ENCODE measurements around the gene COG5. TPM values are rescaled to one million over a fixed set of nuclear protein-coding genes. Genes with fewer than 3 reads are reported as not detected.

COG5 gene
- polyA plus RNA-seq, 1 of the 3 experiments (the other 2 are of a cell fraction): 21.2 TPM

GRCh38 chr7:107439025-107439424, 124.7 kb downstream of the COG5 start:
- Histone ChIP-seq H4K20me1 (ENCODE audit: insufficient read depth) (no peaks in the 10 kb centered on the region), H3K4me3 (ENCODE audit: low read depth in 2 of 2, low read length in 1 of 2) (no peak overlapping the region), H3K4me2 (no peak overlapping the region), H3F3A (replicated peaks; ENCODE audit: insufficient read depth) (peaks cover 4% of the 10 kb centered on the region), H3K9me3 (no peaks in the 10 kb centered on the region), H3K36me3 (replicated peaks in 1 of 2; ENCODE audit: control insufficient read depth in 1 of 2, insufficient read depth in 2 of 2, low read length in 1 of 2) (peaks cover 0 to 6% of the 10 kb centered on the region in 2 experiments), H2AFZ (ENCODE audit: low read depth) (no peak overlapping the region), H3K9ac (no peak overlapping the region), H3K27me3 (ENCODE audit: insufficient read depth) (no peaks in the 10 kb centered on the region), H3K79me2 (ENCODE audit: insufficient read depth) (no peaks in the 10 kb centered on the region), H3K27ac (ENCODE audit: low read depth in 2 of 2, low read length in 1 of 2) (no peak overlapping the region), H3K9me2 (no peaks in the 10 kb centered on the region), H3K4me1 (ENCODE audit: control insufficient read depth in 1 of 2, insufficient read depth in 2 of 2, low read depth in 1 of 2, low read length in 1 of 2) (no peaks in the 10 kb centered on the region)
- no peak for TF ChIP-seq GABPA (IDR thresholded peaks at IDR 0.05; ENCODE audit: low read depth)
- TF ChIP-seq RFX5 (IDR thresholded peaks at IDR 0.05; ENCODE audit: low read length): no peak
- no peak for TF ChIP-seq REST (IDR thresholded peaks at IDR 0.05; ENCODE audit: low read depth, low read length)
- no peak for TF ChIP-seq NFIC (IDR thresholded peaks at IDR 0.05; ENCODE audit: borderline replicate concordance)
- ChIA-PET CTCF (no interaction called here), POLR2A (no interaction called here)
- whole genome bisulfite sequencing (ENCODE audit: low lambda C conversion rate): 97% methylated on average over 5 of the region's 5 CpGs
- no peak for DNase-seq

- WGBS (ENCODE audit: low lambda C conversion rate): 74% methylated on average over 1 of the region's 1 CpG
Measured at GRCh38 chr7:107435749-107436148, 128.0 kb downstream of the COG5 start.

More at GRCh38 chr7:107435749-107436148, 128.0 kb downstream of the COG5 start:
- peaks cover 0 to 10% of the 10 kb centered on the region in 2 experiments for H3K36me3 ChIP-seq (replicated peaks in 1 of 2; ENCODE audit: control insufficient read depth in 1 of 2, insufficient read depth in 2 of 2, low read length in 1 of 2)
- ChIA-PET CTCF (no interaction called here), POLR2A (no interaction called here)
- H3K9me2 ChIP-seq: no peaks in the 10 kb centered on the region
- no peaks in the 10 kb centered on the region for H3K4me1 ChIP-seq (ENCODE audit: control insufficient read depth in 1 of 2, insufficient read depth in 2 of 2, low read depth in 1 of 2, low read length in 1 of 2)
- H3K4me2 ChIP-seq: no peak overlapping the region
- 0 out of 2 replicates have a peak, but pooled peaks cover 7% of the 10 kb centered on the region for H3K79me2 ChIP-seq (ENCODE audit: insufficient read depth)
- no peak overlapping the region for H2AFZ ChIP-seq (ENCODE audit: low read depth)
- no peak overlapping the region for H3K27ac ChIP-seq (ENCODE audit: low read depth in 2 of 2, low read length in 1 of 2)
- no peak overlapping the region for H3K9ac ChIP-seq
- no peaks in the 10 kb centered on the region for H4K20me1 ChIP-seq (ENCODE audit: insufficient read depth)
- peaks cover 4% of the 10 kb centered on the region for H3F3A ChIP-seq (replicated peaks; ENCODE audit: insufficient read depth)
- H3K4me3 ChIP-seq (ENCODE audit: low read depth in 2 of 2, low read length in 1 of 2): no peak overlapping the region
- DNase-seq: no peak
- no peaks in the 10 kb centered on the region for H3K9me3 ChIP-seq
- H3K27me3 ChIP-seq (ENCODE audit: insufficient read depth): no peaks in the 10 kb centered on the region
- TF ChIP-seq IRF3 (IDR thresholded peaks at IDR 0.05; ENCODE audit: low read depth, low read length) (no peak), GABPA (IDR thresholded peaks at IDR 0.05; ENCODE audit: low read depth) (no peak), NFIC (IDR thresholded peaks at IDR 0.05; ENCODE audit: borderline replicate concordance) (no peak), REST (IDR thresholded peaks at IDR 0.05; ENCODE audit: low read depth, low read length) (no peak), PBX3 (IDR thresholded peaks at IDR 0.05) (no peak), SMC3 (IDR thresholded peaks at IDR 0.05; ENCODE audit: low read depth, low read length) (no peak), TEAD4 (IDR thresholded peaks at IDR 0.05; ENCODE audit: borderline replicate concordance, insufficient read depth) (no peak)

All from SK-N-SH (cell line).